ENCODE results near the gene CCDC186. TPM values are rescaled to one million over a fixed set of nuclear protein-coding genes. Genes with fewer than 3 reads are reported as not detected.

Gene CCDC186
- total RNA-seq, 1 experiment from 2014 or later, result 17.1 TPM

DNA sequence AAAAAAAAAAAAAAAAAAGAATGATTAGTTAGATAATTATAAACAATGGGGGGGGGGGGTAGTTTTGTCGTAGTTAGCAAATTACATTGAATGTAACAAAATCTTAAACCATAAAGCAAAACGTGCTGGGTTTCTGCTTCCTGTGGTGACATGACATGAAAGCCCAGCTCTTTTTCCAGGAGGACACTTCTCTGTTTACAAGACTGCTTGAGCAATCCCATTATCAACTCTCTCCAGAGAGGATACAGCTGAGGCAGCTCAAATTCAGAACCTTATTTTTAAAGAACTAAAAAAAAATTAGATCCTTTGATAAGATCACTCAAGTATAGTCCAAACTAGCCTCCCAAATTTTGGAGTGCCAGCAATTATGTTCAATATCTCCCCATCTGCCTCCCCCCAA lies 71.7 kb downstream of the CCDC186 start:
- H3K27me3 ChIP-seq (ENCODE audit: insufficient read depth, low read length), result no peaks in the 10 kb centered on the region
- no peak overlapping the region for H3K27ac ChIP-seq (ENCODE audit: low read depth, low read length)
- H3K4me3 ChIP-seq (replicated peaks in 1 of 2; ENCODE audit: low read depth in 1 of 2, low read length in 2 of 2), result no peak overlapping the region
- no peak overlapping the region for H2AFZ ChIP-seq (ENCODE audit: low read depth, low read length, poor library complexity, severe bottlenecking)
- RAD21 ChIA-PET (ENCODE audit: low non-redundant PET in 1 of 2, low total read pairs in 2 of 2, uncharacterized antibody in 2 of 2, unreplicated experiment in 2 of 2), result interaction anchor here in 1 of 2 experiments (1.2 to 1.5 kb wide), 2 partner anchors 303 to 397 kb away, joined by 6 read pairs; no protein-coding TSS in a partner anchor
- no TSS peak for BruUV-seq (replicated peaks)
- H3K79me2 ChIP-seq (ENCODE audit: insufficient read depth, low read length), result no peaks in the 10 kb centered on the region
- no peaks in the 10 kb centered on the region for H3K9me2 ChIP-seq (ENCODE audit: insufficient read depth)
- no peaks in the 10 kb centered on the region for H4K20me1 ChIP-seq (ENCODE audit: insufficient read depth)
- POLR2A ChIA-PET, result interaction anchor here (1.0 kb wide), 1 partner anchor 303 kb away, joined by 3 read pairs; no protein-coding TSS in a partner anchor
- DNase-seq (ENCODE audit: low read depth, low spot score) (no peak), ATAC-seq (no peak)
- no peak overlapping the region for H3K4me2 ChIP-seq (ENCODE audit: low read length)
- H3K4me1 ChIP-seq (ENCODE audit: control insufficient read depth in 1 of 2, insufficient read depth in 2 of 2, low read length in 2 of 2), result 0 out of 4 replicates have a peak, but pooled peaks cover 0 to 4% of the 10 kb centered on the region in 2 experiments
- no peak overlapping the region for H3K9ac ChIP-seq (ENCODE audit: low read length)
- TF ChIP-seq SIN3A (IDR thresholded peaks at IDR 0.05; ENCODE audit: low read depth) (no peak), POLR2A (IDR thresholded peaks at IDR 0.05; ENCODE audit: borderline replicate concordance, extremely low read depth, insufficient read depth, insufficient read length) (no peak), RAD21 (IDR thresholded peaks at IDR 0.05; ENCODE audit: low read depth) (no peak), EZH2 (IDR thresholded peaks at IDR 0.05) (no peak), ELF1 (IDR thresholded peaks at IDR 0.05; ENCODE audit: borderline replicate concordance, low read depth) (no peak), CBX3 (IDR thresholded peaks at IDR 0.05; ENCODE audit: low read depth) (no peak), YY1 (IDR thresholded peaks at IDR 0.05; ENCODE audit: extremely low read depth, insufficient replicate concordance, low read depth, low read length) (no peak), TCF7L2 (IDR thresholded peaks at IDR 0.05; ENCODE audit: borderline replicate concordance, extremely low read depth, insufficient read depth, insufficient read length) (no peak)
- TF ChIP-seq, protein P1, sequence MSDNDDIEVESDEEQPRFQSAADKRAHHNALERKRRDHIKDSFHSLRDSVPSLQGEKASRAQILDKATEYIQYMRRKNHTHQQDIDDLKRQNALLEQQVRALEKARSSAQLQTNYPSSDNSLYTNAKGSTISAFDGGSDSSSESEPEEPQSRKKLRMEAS (IDR thresholded peaks at IDR 0.05), result no peak
- TF ChIP-seq, protein P2, sequence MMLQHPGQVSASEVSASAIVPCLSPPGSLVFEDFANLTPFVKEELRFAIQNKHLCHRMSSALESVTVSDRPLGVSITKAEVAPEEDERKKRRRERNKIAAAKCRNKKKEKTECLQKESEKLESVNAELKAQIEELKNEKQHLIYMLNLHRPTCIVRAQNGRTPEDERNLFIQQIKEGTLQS (IDR thresholded peaks at IDR 0.05), result no peak
- TF ChIP-seq, protein P3, sequence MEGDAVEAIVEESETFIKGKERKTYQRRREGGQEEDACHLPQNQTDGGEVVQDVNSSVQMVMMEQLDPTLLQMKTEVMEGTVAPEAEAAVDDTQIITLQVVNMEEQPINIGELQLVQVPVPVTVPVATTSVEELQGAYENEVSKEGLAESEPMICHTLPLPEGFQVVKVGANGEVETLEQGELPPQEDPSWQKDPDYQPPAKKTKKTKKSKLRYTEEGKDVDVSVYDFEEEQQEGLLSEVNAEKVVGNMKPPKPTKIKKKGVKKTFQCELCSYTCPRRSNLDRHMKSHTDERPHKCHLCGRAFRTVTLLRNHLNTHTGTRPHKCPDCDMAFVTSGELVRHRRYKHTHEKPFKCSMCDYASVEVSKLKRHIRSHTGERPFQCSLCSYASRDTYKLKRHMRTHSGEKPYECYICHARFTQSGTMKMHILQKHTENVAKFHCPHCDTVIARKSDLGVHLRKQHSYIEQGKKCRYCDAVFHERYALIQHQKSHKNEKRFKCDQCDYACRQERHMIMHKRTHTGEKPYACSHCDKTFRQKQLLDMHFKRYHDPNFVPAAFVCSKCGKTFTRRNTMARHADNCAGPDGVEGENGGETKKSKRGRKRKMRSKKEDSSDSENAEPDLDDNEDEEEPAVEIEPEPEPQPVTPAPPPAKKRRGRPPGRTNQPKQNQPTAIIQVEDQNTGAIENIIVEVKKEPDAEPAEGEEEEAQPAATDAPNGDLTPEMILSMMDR (IDR thresholded peaks at IDR 0.05 in 2 of 3, conservative IDR thresholded peaks at IDR 0.05 in 1 of 3; ENCODE audit: borderline replicate concordance in 1 of 3, insufficient read depth in 1 of 3, low read depth in 2 of 3, low read length in 2 of 3), result no peak
- CTCF ChIA-PET, result interaction anchor here (0.6 to 1.8 kb wide), 3 partner anchors 292 to 398 kb away, joined by 3 to 6 read pairs (median 3); no protein-coding TSS in a partner anchor
- no peaks in the 10 kb centered on the region for H3K9me3 ChIP-seq (ENCODE audit: control insufficient read depth in 1 of 2, insufficient read depth in 1 of 2, low read depth in 1 of 2, low read length in 2 of 2)
- H3K36me3 ChIP-seq (ENCODE audit: control insufficient read depth in 1 of 2, insufficient read depth in 2 of 2, low read length in 2 of 2), result no peaks in the 10 kb centered on the region
- intact Hi-C loops (cut with micrococcal nuclease), result no loop called here
